ENCODE results near the gene MPP2. TPM values are rescaled to one million over a fixed set of nuclear protein-coding genes. Genes with fewer than 3 reads are reported as not detected.

Gene MPP2
- total RNA-seq, 1 donor: 3.3 TPM

GRCh38 chr17:43881181-43881580, 26.2 kb downstream of the MPP2 start:
- no peak for TF ChIP-seq CTCF (IDR thresholded peaks at IDR 0.05; ENCODE audit: insufficient read depth, low read length)
- no peak overlapping the region for H3K4me3 ChIP-seq (ENCODE audit: low read depth, low read length)
- no peak for DNase-seq (ENCODE audit: low read depth)

- DNase-seq (ENCODE audit: low read depth): no peak
- no peak overlapping the region for H3K4me3 ChIP-seq (ENCODE audit: low read depth, low read length)
- peak; percentile 67 for TF ChIP-seq CTCF (IDR thresholded peaks at IDR 0.05; ENCODE audit: insufficient read depth, low read length)
These were observed 26.8 kb downstream of the MPP2 start for GRCh38 chr17:43880420-43880991.

DNA sequence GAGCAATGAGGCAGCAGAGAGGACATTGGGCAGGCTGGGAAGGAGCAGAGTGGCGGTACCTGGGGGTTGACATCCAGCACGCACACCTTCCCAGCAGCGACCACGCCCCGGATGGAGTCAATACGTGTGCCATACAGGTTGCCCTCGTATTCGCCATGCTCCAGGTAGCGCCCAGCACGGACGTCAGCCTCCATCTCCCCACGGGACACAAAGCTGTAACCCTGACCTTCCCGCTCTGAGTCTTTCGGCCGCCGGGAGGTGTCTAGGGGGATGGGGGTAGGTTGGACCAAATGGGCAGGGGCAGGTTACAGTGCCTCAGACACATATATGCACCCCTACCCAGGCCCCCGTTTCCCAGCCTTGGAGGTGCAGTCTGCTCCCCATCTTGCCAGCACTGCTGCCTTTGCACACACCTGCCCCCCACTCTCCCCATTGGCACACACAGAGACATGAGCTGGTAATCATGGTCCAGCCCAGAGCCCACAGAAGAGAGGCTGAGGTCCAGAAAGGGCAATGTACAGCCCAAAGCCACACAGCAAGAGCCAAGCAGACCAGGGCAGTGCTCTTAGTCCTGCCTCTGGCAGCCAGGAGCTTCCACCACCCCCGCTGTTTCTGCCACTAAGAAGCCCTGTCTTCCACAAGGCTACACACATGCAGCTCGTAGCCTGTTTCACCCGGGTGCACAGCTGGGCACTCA, 27.5 kb downstream of the MPP2 start:
- TF ChIP-seq CTCF (IDR thresholded peaks at IDR 0.05; ENCODE audit: insufficient read depth, low read length): no peak
- H3K4me3 ChIP-seq (ENCODE audit: low read depth, low read length): no peak overlapping the region
- no peak for DNase-seq (ENCODE audit: low read depth)

DNA sequence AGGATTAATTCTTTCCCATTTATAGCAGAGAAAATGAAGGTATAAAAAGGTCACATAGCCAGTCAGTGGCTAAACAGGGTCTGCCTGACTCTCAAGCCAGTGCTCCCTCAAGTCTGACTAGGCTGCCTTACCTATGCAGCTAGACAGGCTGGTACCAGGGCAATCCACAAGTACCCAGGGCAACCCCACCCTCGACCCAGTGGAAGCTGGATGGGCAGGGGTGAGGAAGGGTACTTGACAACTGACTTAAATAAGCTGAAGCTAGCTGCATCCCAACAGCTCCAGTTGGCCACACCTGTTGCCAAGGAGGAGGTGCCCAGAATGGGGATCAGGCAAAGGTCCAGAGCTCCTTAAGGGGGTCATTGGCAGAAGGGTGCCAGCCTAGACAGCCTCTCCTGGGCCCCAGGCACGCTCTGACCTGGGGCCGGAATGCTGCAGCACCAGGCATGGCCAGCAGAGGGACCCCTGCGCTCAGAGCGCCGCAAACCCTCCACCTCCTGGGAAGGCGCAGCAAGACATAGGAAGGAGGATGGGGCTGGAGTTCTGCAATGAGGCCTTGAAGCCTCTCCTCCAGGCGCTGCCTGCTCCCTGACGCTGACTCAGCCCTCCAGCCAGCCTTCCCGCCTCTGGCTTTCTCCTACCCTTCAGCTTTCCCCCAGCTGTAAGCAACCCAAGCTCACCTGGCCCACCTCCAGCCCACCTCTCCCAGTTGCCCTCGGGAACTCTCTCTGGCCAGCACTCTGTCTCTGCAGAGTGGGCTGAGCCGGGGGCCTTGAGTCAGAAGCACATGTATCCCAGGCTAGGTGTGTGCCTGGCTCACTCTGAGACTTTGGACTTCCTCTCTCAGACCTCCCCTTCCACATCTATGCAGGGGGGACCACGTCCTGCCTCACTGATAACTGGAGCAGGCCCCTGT, 28.8 kb downstream of the MPP2 start:
- peak; percentile 98 for TF ChIP-seq CTCF (IDR thresholded peaks at IDR 0.05; ENCODE audit: insufficient read depth, low read length)
- peak; percentile 88 for DNase-seq (ENCODE audit: low read depth)
- H3K4me3 ChIP-seq (ENCODE audit: low read depth, low read length): no peak overlapping the region

- no peak overlapping the region for H3K4me3 ChIP-seq (ENCODE audit: low read depth, low read length)
- no peak for DNase-seq (ENCODE audit: low read depth)
- TF ChIP-seq CTCF (IDR thresholded peaks at IDR 0.05; ENCODE audit: insufficient read depth, low read length): no peak
These were observed 29.7 kb downstream of the MPP2 start for GRCh38 chr17:43877451-43878155.

GRCh38 chr17:43877031-43877430, 30.3 kb downstream of the MPP2 start:
- H3K4me3 ChIP-seq (ENCODE audit: low read depth, low read length): no peak overlapping the region
- DNase-seq (ENCODE audit: low read depth): no peak
- TF ChIP-seq CTCF (IDR thresholded peaks at IDR 0.05; ENCODE audit: insufficient read depth, low read length): no peak

Measured in fibroblast of the aortic adventitia (primary cell).